Sigmoid colon (tissue), 7 donors: ENCODE measurements around the gene CCDC181. TPM values are rescaled to one million over a fixed set of nuclear protein-coding genes. Genes with fewer than 3 reads are reported as not detected.

ENCODE experiments used
- DNase-seq: peaks from one replicate; pipeline ENCODE4 v3.0.0-alpha.2; 2019
- H3K27ac ChIP-seq, 4 donors: fragments of 200-600 bp; sonication (generic); one replicate each; pipeline ENCODE4 v1.5.1; 2016 to 2019; ENCODE audit warnings: mild to moderate bottlenecking in 1 of 4
- H3K27me3 ChIP-seq, 3 donors: fragments of 200-600 bp; sonication (generic); one replicate each; pipeline ENCODE4 v1.5.1; 2019; ENCODE audit warnings: mild to moderate bottlenecking in 1 of 3
- H3K36me3 ChIP-seq, 4 donors: fragments of 200-600 bp; sonication (generic); one replicate each; pipeline ENCODE4 v1.5.1; 2016 to 2019
- H3K4me1 ChIP-seq, 4 donors: fragments of 200-600 bp; sonication (generic); one replicate each; pipeline ENCODE4 v1.5.1; 2017 to 2019
- H3K4me3 ChIP-seq, 4 donors: fragments of 200-600 bp; sonication (generic); one replicate each; pipeline ENCODE4 v1.5.1; 2017 to 2019; ENCODE audit warnings: mild to moderate bottlenecking in 2 of 4, moderate library complexity in 1 of 4
- H3K9me3 ChIP-seq, 4 donors: fragments of 200-600 bp in 3 of 4; sonication (generic) in 3 of 4; one replicate each; pipeline versions ENCODE4 v1.5.1 to v1.6.1; 2013 to 2019
- EP300 ChIP-seq, 4 donors: sonication (generic); formaldehyde crosslinking; IDR thresholded peaks; one replicate each; pipeline ENCODE4 v1.6.1; 2017; ENCODE audit warnings: antibody characterized with exemption in 4 of 4
- POLR2A ChIP-seq, 2 donors: fragments of 450-650 bp; IDR thresholded peaks; one replicate each; pipeline ENCODE4 v1.6.1; 2016; ENCODE audit warnings: antibody characterized with exemption in 2 of 2, mild to moderate bottlenecking in 2 of 2, moderate library complexity in 2 of 2
- POLR2AphosphoS5 ChIP-seq, 4 donors: sonication (generic); formaldehyde crosslinking; IDR thresholded peaks; one replicate each; pipeline ENCODE4 v1.6.1; 2017; ENCODE audit warnings: antibody characterized with exemption in 4 of 4
- WGBS, 2 donors: extraction: QIAGEN DNeasy Blood & Tissue Kit; methylation state at CpG; one replicate each; pipeline ENCODE4 v1.1.7; 2013; 5-methylcytosine and 5-hydroxymethylcytosine counted together
- intact Hi-C: fragments of 100-400 bp; cut with DNase I; formaldehyde crosslinking; loops from one replicate; pipeline ENCODE4 v1.15.1; 2023
- polyA plus RNA-seq, 3 donors: library from polyadenylated mRNA; stranded (reverse); fragments of 200-250 nt; gene quantifications; one replicate each; pipeline ENCODE4 v1.2.3, GENCODE V29; 2013
- total RNA-seq, 4 donors: library from RNA; depleted of rRNA; stranded (reverse); fragments of >200 nt; gene quantifications; one replicate each; pipeline ENCODE4 v1.1.0, GENCODE V29; 2016
- TF ChIP-seq, protein P1 (sequence below), 4 experiments: fragments of 450-650 bp in 3 of 4; fragments of 200-600 bp in 1 of 4; IDR thresholded peaks; one replicate each; pipeline ENCODE4 v1.5.1; 2016 to 2019; ENCODE audit warnings: antibody characterized with exemption in 4 of 4, mild to moderate bottlenecking in 3 of 4, moderate library complexity in 2 of 4
- donor health status: healthy with polysubstance abuse.
- donor health status: Bipolar disorder and iron deficiency.
- donor health status: healthy.

Gene CCDC181
- total and polyA plus RNA-seq, 7 donors: 0.25 to 1.4 (median 1.1) TPM; not detected in 3

DNA sequence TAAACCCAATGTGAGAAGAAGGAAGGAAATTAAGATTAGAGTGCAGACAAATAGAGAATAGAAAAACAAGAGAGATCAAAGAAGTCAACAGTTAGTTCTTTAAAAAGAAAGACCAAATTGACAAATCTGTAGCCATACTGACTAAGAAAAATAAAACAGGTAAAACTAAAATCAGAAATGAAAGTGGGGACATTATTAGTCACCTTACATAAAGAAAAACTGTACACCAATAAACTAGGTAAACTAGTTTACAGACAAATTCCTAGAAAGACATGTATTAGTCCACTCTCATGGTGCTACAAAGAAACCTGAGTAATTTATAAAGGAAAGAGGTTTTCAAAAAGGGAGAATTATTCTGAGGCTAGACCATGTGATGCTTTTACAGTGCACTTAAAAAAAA lies 37.0 kb downstream of the CCDC181 start:
- no peak overlapping the region for H3K4me3 ChIP-seq
- no peaks in the 10 kb centered on the region for H3K9me3 ChIP-seq
- no peak for DNase-seq
- no peaks in the 10 kb centered on the region for H3K4me1 ChIP-seq
- TF ChIP-seq POLR2AphosphoS5 (IDR thresholded peaks at IDR 0.05): no peak
- TF ChIP-seq, protein P1, sequence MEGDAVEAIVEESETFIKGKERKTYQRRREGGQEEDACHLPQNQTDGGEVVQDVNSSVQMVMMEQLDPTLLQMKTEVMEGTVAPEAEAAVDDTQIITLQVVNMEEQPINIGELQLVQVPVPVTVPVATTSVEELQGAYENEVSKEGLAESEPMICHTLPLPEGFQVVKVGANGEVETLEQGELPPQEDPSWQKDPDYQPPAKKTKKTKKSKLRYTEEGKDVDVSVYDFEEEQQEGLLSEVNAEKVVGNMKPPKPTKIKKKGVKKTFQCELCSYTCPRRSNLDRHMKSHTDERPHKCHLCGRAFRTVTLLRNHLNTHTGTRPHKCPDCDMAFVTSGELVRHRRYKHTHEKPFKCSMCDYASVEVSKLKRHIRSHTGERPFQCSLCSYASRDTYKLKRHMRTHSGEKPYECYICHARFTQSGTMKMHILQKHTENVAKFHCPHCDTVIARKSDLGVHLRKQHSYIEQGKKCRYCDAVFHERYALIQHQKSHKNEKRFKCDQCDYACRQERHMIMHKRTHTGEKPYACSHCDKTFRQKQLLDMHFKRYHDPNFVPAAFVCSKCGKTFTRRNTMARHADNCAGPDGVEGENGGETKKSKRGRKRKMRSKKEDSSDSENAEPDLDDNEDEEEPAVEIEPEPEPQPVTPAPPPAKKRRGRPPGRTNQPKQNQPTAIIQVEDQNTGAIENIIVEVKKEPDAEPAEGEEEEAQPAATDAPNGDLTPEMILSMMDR (IDR thresholded peaks at IDR 0.05): no peak
- H3K27ac ChIP-seq: no peak overlapping the region
- H3K36me3 ChIP-seq: peaks cover 0 to 95% (median 25%) of the 10 kb centered on the region in 4 donors
- intact Hi-C loops: no loop called here
- H3K27me3 ChIP-seq: no peaks in the 10 kb centered on the region

DNA sequence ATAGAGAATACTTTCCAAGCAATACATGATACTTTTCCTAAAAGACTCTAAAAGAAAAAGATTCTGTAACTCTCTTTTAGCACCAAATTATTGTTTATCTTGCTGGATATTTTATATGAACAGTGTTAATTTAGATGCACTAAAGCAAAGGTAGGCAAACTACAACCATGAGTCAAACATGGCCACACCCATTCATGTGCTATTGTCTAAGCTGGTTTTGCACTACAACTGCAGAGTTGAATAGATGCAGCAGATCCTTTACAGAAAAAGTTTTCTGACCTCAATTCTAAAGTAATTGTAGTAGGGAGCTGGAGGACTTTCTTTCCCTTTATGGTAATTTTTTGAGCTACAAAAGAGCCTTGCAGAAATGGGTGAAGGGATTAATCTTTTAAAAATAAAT lies 39.9 kb downstream of the CCDC181 start:
- Histone ChIP-seq H3K27me3 (no peaks in the 10 kb centered on the region), H3K36me3 (peaks cover 5 to 97% (median 31%) of the 10 kb centered on the region in 4 donors), H3K4me3 (no peak overlapping the region), H3K27ac (no peak overlapping the region), H3K4me1 (no peaks in the 10 kb centered on the region), H3K9me3 (no peaks in the 10 kb centered on the region)
- TF ChIP-seq POLR2AphosphoS5 (IDR thresholded peaks at IDR 0.05) (no peak), EP300 (IDR thresholded peaks at IDR 0.05) (no peak), POLR2A (IDR thresholded peaks at IDR 0.05) (no peak)
- TF ChIP-seq, protein P1 (IDR thresholded peaks at IDR 0.05): no peak
- no peak for DNase-seq
- intact Hi-C loops: no loop called here

DNA sequence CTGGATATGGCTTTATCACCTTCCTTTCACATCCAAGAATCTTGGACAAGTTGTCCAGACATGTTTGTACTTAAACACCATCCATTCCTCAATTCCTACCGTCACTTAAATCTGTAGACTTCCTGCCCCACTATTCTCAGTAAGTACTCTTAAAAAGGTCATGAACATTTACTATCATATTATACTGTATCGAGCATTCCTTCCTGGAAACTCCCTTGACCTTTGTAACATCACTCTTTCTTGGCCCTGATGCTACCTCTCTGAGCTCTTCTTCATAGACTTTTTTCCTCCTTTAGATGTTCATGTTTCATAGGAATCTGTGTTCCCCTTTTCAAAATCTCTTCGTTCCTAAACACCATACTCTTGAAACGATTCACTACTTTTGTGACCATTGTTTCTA lies 43.8 kb downstream of the CCDC181 start:
- 55 to 74% methylated on average over 4 of the region's 4 CpGs for WGBS, 2 donors
- Histone ChIP-seq H3K27me3 (no peaks in the 10 kb centered on the region), H3K27ac (no peak overlapping the region), H3K36me3 (peaks cover 5 to 85% (median 26%) of the 10 kb centered on the region in 4 donors), H3K4me1 (no peaks in the 10 kb centered on the region), H3K9me3 (no peaks in the 10 kb centered on the region), H3K4me3 (no peak overlapping the region)
- TF ChIP-seq POLR2AphosphoS5 (IDR thresholded peaks at IDR 0.05): no peak
- TF ChIP-seq, protein P1 (IDR thresholded peaks at IDR 0.05): no peak
- no peak for TF ChIP-seq EP300 (IDR thresholded peaks at IDR 0.05)
- no peak for TF ChIP-seq POLR2A (IDR thresholded peaks at IDR 0.05)
- intact Hi-C loops: no loop called here
- no peak for DNase-seq

DNA sequence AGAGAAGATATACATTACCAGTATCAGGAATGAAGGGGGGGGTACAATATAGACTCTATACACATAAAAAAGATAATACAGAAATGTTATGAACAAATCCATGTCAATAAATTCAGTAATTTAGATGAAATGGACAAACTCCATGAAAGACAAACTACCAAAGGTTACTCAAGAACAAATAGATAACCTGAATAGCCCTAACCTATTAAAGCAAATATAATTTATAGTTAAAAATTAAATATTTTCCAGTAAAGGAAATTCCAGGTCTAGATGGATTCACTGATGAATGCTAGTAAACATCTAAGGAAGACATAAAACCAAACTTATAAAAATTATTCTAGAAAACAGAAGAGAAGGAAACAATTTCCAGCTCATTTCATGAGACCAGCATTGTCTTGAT lies 46.1 kb downstream of the CCDC181 start:
- Histone ChIP-seq H3K27me3 (no peaks in the 10 kb centered on the region), H3K4me3 (no peak overlapping the region), H3K36me3 (peaks cover 5 to 87% (median 31%) of the 10 kb centered on the region in 4 donors), H3K4me1 (no peaks in the 10 kb centered on the region), H3K9me3 (no peaks in the 10 kb centered on the region), H3K27ac (no peak overlapping the region)
- intact Hi-C loops: no loop called here
- no peak for DNase-seq
- TF ChIP-seq POLR2AphosphoS5 (IDR thresholded peaks at IDR 0.05) (no peak), POLR2A (IDR thresholded peaks at IDR 0.05) (no peak)

DNA sequence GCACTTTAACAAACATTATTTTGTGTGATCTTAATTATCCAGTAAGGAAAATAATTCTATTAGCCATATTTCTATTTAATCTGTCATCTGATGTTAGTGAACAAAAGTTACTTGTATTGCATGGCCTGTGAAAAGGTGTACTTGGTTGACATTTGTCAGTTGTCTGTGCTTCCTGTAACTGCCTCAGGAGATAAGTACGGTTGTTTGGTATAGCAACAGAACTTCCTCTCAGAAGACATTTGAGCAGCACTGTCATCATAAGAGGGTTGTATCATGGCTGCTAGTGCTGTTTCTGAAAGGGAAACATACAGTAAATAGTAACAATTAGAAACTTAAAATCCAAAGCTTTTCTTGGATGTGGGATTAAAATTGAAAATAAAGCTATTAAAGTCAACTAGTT lies 55.9 kb downstream of the CCDC181 start:
- intact Hi-C loops: no loop called here
- no peaks in the 10 kb centered on the region for H3K9me3 ChIP-seq

More for the DNA sequence above, 55.9 kb downstream of the CCDC181 start:
- Histone ChIP-seq H3K4me3 (no peak overlapping the region), H3K36me3 (peaks cover 0 to 48% (median 2%) of the 10 kb centered on the region in 4 donors), H3K27ac (no peak overlapping the region), H3K27me3 (no peaks in the 10 kb centered on the region), H3K4me1 (peaks cover 2 to 26% (median 22%) of the 10 kb centered on the region in 4 donors)
- 40 to 87% methylated on average over 1 of the region's 1 CpG for WGBS, 2 donors
- TF ChIP-seq EP300 (IDR thresholded peaks at IDR 0.05): no peak
- TF ChIP-seq POLR2AphosphoS5 (IDR thresholded peaks at IDR 0.05): no peak
- no peak for TF ChIP-seq POLR2A (IDR thresholded peaks at IDR 0.05)
- TF ChIP-seq, protein P1 (IDR thresholded peaks at IDR 0.05): no peak
- DNase-seq: no peak
